HG03103 (cell line): ENCODE data around the gene CACNA1B.
A peak's percentile ranks its signal among the peaks of the same experiment; 100 is the strongest.
"Not testable (repeated sequence)": the region's sequence is repeated elsewhere in the genome, so short reads cannot be mapped to it uniquely, and the experiment has no call there.

Source experiments
- ATAC-seq: cut with Tn5 transposase; IDR thresholded peaks from one replicate; pipeline ENCODE4 v1.9.1; 2021; ENCODE audit warnings: low read depth; ENCODE audit not compliant: unreplicated experiment

The CACNA1B gene

DNA sequence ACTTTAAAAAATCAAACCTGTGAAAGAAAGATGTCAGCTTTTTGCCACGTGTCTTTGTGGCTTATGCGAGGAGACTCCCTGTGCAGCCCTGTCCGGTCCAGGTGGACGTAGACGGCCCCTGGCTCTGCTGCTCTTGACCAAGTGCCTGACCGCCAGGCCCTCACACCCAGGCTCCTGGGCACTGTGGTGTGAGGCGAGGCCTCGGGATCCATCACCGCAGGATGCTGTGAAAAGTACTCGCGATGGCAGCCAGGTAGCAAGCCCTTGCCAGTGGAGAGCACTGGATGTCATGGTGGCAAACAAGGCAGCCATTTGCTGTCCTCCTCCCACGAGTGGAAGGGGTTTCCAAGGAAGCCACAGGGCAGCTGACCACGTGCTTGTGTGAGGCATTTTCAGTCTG lies 245.1 kb downstream of the CACNA1B start:
- no peak for ATAC-seq

GRCh38 chr9:138123086-138123485 lies 245.5 kb downstream of the CACNA1B start:
- ATAC-seq, result no peak

GRCh38 chr9:138126090-138126857 lies 248.7 kb downstream of the CACNA1B start:
- ATAC-seq, result peak; percentile 97

DNA sequence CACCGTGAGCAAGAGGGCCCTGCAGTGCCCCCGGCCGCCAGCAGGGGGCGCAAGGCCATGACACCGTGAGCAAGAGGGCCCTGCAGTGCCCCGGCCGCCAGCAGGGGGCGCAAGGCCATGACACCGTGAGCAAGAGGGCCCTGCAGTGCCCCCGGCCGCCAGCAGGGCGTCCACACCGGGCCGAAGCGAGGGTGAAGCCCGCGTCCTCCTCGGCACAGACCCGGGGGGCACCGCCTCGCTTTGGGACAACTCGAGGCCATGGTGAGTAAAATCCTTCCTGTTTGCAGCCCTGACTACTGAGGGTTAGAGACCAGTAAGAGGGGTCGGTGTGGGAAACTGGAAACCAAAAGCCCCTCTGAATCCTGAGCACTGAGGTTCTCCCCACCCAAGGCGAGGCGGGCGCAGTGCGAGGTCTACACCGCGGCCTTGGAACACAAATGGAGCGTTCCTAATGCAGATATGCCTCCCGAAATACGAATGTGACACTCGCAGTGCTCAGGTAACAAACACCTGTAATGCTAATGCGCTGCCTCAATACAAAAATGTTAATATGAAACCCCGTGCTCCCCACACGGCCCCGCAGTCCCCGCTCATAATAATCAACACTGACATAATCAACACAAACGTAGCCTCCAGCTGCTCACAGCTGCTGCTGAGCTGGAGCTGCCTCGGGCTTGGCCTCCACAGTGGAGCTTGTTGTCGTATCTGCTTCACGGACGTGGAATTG lies 249.4 kb downstream of the CACNA1B start:
- ATAC-seq, result not testable (repeated sequence)

- not testable (repeated sequence) for ATAC-seq
Measured at GRCh38 chr9:138128027-138128426, 250.4 kb downstream of the CACNA1B start.

- ATAC-seq, result not testable (repeated sequence)
Measured at GRCh38 chr9:138129318-138129717, 251.7 kb downstream of the CACNA1B start.

DNA sequence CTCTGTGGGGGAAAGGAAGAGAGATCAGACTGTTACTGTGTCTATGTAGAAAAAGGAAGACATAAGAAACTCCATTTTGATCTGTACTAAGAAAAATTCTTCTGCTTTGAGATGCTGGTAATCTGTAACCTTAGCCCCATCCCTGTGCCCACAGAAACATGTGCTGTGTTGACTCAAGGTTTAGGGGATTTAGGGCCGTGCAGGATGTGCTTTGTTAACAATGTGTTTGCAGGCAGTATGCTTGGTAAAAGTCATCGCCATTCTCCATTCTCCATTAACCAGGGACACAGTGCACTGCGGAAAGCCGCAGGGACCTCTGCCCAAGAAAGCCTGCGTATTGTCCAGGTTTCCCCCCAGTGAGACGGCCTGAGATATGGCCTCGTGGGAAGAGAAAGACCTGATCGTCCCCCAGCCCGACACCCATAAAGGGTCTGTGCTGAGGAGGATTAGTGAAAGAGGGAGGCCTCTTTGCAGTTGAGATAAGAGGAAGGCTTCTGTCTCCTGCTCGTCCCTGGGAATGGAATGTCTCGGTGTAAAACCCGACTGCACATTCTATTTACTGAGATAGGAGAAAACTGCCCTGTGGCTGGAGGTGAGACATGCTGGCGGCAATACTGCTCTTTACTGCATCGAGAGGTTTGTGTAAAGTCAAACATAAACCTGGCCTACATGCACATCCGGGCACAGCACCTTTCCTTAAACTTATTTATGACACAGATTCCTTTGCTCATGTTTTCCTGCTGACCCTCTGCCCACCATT lies 255.5 kb downstream of the CACNA1B start:
- not testable (repeated sequence) for ATAC-seq

GRCh38 chr9:138134581-138134980 lies 257.0 kb downstream of the CACNA1B start:
- ATAC-seq, result not testable (repeated sequence)

- not testable (repeated sequence) for ATAC-seq
Measured at GRCh38 chr9:138139096-138139495, 261.5 kb downstream of the CACNA1B start.

- not testable (repeated sequence) for ATAC-seq
Measured at GRCh38 chr9:138140980-138141379, 263.4 kb downstream of the CACNA1B start.

GRCh38 chr9:138142528-138143244 lies 265.1 kb downstream of the CACNA1B start:
- not testable (repeated sequence) for ATAC-seq

GRCh38 chr9:138143491-138143890 lies 265.9 kb downstream of the CACNA1B start:
- not testable (repeated sequence) for ATAC-seq

GRCh38 chr9:138147556-138147955 lies 270.0 kb downstream of the CACNA1B start:
- ATAC-seq, result not testable (repeated sequence)

DNA sequence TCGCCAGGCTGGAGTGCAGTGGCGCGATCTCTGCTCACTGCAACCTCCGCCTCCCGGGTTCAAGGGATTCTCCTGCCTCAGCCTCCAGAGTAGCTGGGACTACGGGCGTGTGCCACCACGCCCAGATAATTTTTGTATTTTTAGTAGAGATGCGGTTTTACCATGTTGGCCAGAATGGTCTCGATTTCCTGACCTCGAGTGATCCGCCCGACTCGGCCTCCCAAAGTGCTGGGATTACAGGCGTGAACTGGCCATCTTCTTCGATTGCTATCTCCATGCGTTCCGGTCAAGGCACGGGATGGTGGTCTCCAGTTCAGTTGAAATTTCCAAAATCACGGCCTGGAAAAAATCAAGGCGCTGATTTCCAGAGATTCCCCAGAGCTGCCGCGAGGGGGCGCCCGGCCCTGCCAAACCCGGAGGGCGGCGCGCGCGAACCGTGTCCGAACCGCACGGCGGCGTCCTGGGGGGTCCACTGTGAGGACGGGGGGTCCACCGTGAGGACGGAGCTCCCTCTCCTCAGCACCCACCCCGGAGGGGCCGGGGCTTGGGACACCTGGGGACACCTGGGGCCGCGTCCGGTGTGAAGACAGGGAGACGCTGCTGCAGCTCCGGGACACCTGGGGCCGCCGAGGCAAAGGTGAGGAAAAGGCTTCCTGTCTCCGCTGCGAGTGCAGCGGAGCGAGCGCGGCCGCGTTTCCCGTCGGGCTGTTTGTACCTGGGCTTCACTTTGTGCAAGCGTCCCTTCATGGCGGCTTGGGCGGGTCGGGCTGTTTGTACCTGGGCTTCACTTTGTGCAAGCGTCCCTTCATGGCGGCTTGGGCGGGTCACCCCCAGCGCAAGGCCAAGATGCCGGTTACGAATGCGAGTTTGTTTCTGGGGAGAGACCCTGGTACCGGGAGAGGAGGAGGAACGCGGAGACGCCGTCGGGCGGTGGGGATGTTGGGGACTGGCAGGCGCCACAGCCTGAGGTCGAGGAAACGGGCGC lies 272.4 kb downstream of the CACNA1B start:
- ATAC-seq, result not testable (repeated sequence)

- ATAC-seq, result not testable (repeated sequence)
Measured at GRCh38 chr9:138155788-138156187, 278.2 kb downstream of the CACNA1B start.

DNA sequence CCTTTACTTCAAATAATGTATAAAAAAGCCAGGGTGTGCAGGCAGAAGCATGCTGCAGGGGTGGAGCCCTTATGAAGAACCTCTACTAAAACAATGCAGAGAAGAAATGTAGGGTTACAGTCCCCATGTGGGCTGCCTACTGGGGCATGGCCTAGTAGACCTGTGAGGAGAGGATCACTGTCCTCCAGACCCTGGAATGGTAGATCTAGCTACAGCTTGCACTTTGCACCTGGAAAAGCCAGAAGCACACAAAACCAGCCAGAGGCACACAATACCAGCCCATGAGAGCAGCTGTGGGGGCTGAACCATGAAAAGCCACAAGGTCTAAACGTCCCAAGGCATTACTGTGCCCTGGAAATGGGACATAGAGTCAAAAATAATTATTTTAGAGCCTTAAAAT lies 289.2 kb downstream of the CACNA1B start:
- not testable (repeated sequence) for ATAC-seq
